D721Med (cell line): ENCODE data around the gene CAP1.

ENCODE experiments used
- DNase-seq: peaks from one replicate; pipeline ENCODE4 v3.0.0; 2011; ENCODE audit warnings: low spot score; ENCODE audit not compliant: insufficient read length
- FAIRE-seq: peaks from 2 replicates; lab custom pipeline; 2011; peaks lifted over from hg19 to GRCh38; lab: Jason Lieb, UNC
- TF ChIP-seq, protein P1 (sequence below): IDR thresholded peaks from 2 replicates; pipeline ENCODE4 v1.5.1; 2012; ENCODE audit warnings: mild to moderate bottlenecking, control low read depth; ENCODE audit not compliant: insufficient read depth; ENCODE audit errors: missing control alignments

The CAP1 gene

DNA sequence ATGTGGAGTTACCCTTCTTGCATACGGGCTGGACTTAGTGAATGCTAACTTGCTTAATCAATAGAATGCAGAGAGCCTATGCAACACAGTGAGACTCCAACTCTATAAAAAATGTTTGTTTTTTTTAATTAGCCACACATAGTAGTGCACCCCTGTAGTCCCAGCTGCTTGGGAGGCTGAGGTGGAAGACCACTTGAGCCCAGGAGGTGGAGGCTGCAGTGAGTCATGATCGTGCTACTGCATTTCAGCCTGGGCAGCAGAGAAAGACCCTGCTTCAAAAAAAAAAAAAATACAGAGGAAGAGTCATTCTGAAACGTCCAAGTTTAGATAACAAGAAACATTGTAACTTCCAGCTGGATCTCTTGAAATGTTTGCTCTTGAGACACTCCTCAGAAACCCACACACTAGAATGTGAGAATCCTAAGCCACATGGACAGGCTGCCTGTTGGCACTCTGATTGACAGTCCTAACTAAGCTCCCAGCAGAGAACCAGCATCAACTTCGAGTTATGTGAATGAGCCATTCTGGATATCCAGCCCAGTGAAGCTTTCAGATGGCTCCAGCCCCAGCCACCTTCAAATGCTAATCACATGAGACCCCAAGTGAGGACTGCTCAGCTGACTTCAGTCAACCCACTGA is 20.0 kb upstream of the CAP1 start:
- DNase-seq, result no peak
- TF ChIP-seq, protein P1, sequence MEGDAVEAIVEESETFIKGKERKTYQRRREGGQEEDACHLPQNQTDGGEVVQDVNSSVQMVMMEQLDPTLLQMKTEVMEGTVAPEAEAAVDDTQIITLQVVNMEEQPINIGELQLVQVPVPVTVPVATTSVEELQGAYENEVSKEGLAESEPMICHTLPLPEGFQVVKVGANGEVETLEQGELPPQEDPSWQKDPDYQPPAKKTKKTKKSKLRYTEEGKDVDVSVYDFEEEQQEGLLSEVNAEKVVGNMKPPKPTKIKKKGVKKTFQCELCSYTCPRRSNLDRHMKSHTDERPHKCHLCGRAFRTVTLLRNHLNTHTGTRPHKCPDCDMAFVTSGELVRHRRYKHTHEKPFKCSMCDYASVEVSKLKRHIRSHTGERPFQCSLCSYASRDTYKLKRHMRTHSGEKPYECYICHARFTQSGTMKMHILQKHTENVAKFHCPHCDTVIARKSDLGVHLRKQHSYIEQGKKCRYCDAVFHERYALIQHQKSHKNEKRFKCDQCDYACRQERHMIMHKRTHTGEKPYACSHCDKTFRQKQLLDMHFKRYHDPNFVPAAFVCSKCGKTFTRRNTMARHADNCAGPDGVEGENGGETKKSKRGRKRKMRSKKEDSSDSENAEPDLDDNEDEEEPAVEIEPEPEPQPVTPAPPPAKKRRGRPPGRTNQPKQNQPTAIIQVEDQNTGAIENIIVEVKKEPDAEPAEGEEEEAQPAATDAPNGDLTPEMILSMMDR, result no peak
- FAIRE-seq, result no peak

GRCh38 chr1:40023379-40023944 is 17.1 kb upstream of the CAP1 start:
- no peak for FAIRE-seq
- no peak for DNase-seq
- TF ChIP-seq, protein P1, result no peak

DNA sequence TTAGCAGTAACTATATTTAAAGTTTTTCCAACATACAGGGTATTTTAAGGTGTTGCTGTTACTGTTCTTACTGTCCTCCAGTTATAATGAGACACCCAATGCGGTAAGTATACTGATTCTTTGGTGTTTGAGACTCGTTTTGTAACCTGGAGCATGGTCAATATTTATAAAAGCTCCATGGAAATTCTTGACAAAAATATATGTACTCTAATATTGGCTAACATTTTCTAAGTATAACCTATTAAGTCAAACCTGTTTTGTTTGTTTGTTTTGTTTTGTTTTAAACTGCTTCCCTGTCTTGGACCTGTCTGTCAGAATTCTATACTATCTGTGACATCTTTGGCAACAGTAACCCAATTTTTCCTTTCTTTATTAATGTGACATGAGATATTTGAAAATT is 15.9 kb upstream of the CAP1 start:
- FAIRE-seq (no peak), DNase-seq (no peak)
- TF ChIP-seq, protein P1, result no peak

DNA sequence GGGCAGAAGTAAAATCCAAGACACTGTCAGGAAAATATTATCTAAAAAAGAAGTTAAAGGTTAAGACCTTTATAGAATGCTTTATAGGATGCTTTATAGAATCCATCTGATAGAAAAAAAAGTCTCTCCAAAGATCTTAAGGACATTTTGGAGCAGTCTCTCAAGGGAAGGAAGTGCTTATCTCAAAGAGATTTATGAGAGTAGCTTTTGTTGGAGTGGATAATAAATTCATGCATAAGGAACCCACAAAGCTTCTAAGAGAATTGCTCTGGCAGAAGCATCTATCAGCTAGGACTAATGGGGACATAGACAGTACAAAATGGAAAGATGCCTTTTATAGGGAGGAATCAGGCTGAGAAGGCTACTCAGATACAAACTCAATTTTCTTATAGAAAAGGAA is 12.9 kb upstream of the CAP1 start:
- DNase-seq (no peak), FAIRE-seq (no peak)
- TF ChIP-seq, protein P1, result no peak

- FAIRE-seq (no peak), DNase-seq (no peak)
- TF ChIP-seq, protein P1, result no peak
Measured at GRCh38 chr1:40029608-40030007, 10.9 kb upstream of the CAP1 start.

GRCh38 chr1:40030528-40031135 is 9.9 kb upstream of the CAP1 start:
- FAIRE-seq, result no peak

More at GRCh38 chr1:40030528-40031135, 9.9 kb upstream of the CAP1 start:
- no peak for DNase-seq
- TF ChIP-seq, protein P1, result no peak
